HepG2 (cell line): ENCODE results near the gene RSPRY1. TPM values are rescaled to one million over a fixed set of nuclear protein-coding genes. Genes with fewer than 3 reads are reported as not detected.

ENCODE experiments used
- ATF4 ChIP-seq, 2 experiments: fragments of 450-650 bp in 1 of 2; sonication (generic) in 1 of 2; formaldehyde crosslinking; IDR thresholded peaks; 2 replicates each; pipeline versions ENCODE4 v1.5.0 to v1.8.0; 2020 to 2022; ENCODE audit warnings: mild to moderate bottlenecking in 1 of 2, missing genetic modification reagents in 1 of 2
- BATF2 ChIP-seq: sonication (generic); formaldehyde crosslinking; IDR thresholded peaks from 2 replicates; pipeline ENCODE4 v1.8.0; 2022; ENCODE audit warnings: mild to moderate bottlenecking, missing genetic modification reagents, moderate library complexity
- DPF2 ChIP-seq: sonication (generic); formaldehyde crosslinking; IDR thresholded peaks from 2 replicates; pipeline ENCODE4 v1.4.0; 2020; ENCODE audit warnings: mild to moderate bottlenecking, low read depth, missing genetic modification reagents, borderline replicate concordance
- FIP1L1 ChIP-seq: fragments of 200-400 bp; formaldehyde crosslinking; IDR thresholded peaks from 2 replicates; pipeline ENCODE4 v1.6.1; 2018; ENCODE audit warnings: low read depth, mild to moderate bottlenecking, low read length, moderate library complexity, borderline replicate concordance; ENCODE audit not compliant: insufficient read depth
- IRF9 ChIP-seq: sonication (generic); formaldehyde crosslinking; IDR thresholded peaks from 2 replicates; pipeline ENCODE4 v1.8.0; 2022; ENCODE audit warnings: missing genetic modification reagents, mild to moderate bottlenecking, borderline replicate concordance
- MBD4 ChIP-seq: IDR thresholded peaks from 2 replicates; pipeline ENCODE4 v1.6.1; 2012; ENCODE audit warnings: low read length, inconsistent platforms, borderline replicate concordance
- MYPOP ChIP-seq: sonication (generic); formaldehyde crosslinking; IDR thresholded peaks from 2 replicates; pipeline ENCODE4 v1.8.1; 2023; ENCODE audit warnings: mild to moderate bottlenecking, moderate library complexity, missing genetic modification reagents
- POGZ ChIP-seq: sonication (generic); formaldehyde crosslinking; IDR thresholded peaks from 2 replicates; pipeline ENCODE4 v1.4.0; 2020; ENCODE audit warnings: mild to moderate bottlenecking, missing genetic modification reagents
- RBAK ChIP-seq: sonication (generic); formaldehyde crosslinking; IDR thresholded peaks from 2 replicates; pipeline ENCODE4 v1.5.1; 2020; ENCODE audit warnings: mild to moderate bottlenecking, missing genetic modification reagents
- REL ChIP-seq: sonication (generic); formaldehyde crosslinking; conservative IDR thresholded peaks from 2 replicates; pipeline ENCODE4 v1.8.0; 2022; ENCODE audit warnings: mild to moderate bottlenecking, missing genetic modification reagents, moderate library complexity
- RORA ChIP-seq: sonication (generic); formaldehyde crosslinking; IDR thresholded peaks from 2 replicates; pipeline ENCODE4 v1.5.0; 2020; ENCODE audit warnings: mild to moderate bottlenecking, missing genetic modification reagents, moderate library complexity
- SMARCC2 ChIP-seq: fragments of 450-650 bp; IDR thresholded peaks from 2 replicates; pipeline ENCODE4 v1.6.1; 2017; ENCODE audit warnings: antibody characterized with exemption, mild to moderate bottlenecking
- TCF12 ChIP-seq, 2 experiments: fragments of 450-650 bp in 1 of 2; sonication (generic) in 1 of 2; formaldehyde crosslinking in 1 of 2; IDR thresholded peaks; 2 replicates each; pipeline versions ENCODE4 v1.6.1 to v1.8.0; 2017 to 2022; ENCODE audit warnings: antibody characterized with exemption in 1 of 2, mild to moderate bottlenecking in 1 of 2, missing genetic modification reagents in 1 of 2, moderate library complexity in 1 of 2
- THAP9 ChIP-seq: sonication (generic); formaldehyde crosslinking; IDR thresholded peaks from 2 replicates; pipeline ENCODE4; 2020; ENCODE audit warnings: missing genetic modification reagents, mild to moderate bottlenecking, borderline replicate concordance
- YEATS2 ChIP-seq: sonication (generic); formaldehyde crosslinking; IDR thresholded peaks from 2 replicates; pipeline ENCODE4 v1.4.0; 2020; ENCODE audit warnings: missing genetic modification reagents, borderline replicate concordance
- ZBTB33 ChIP-seq: sonication (generic); formaldehyde crosslinking; IDR thresholded peaks from 2 replicates; pipeline ENCODE4 v1.4.0; 2020; ENCODE audit warnings: missing genetic modification reagents
- ZNF326 ChIP-seq: sonication (generic); formaldehyde crosslinking; IDR thresholded peaks from 2 replicates; pipeline ENCODE4 v1.4.0; 2020; ENCODE audit warnings: missing genetic modification reagents, borderline replicate concordance
- ZNF430 ChIP-seq: sonication (generic); formaldehyde crosslinking; IDR thresholded peaks from 2 replicates; pipeline ENCODE4 v1.9.0; 2021; ENCODE audit warnings: mild to moderate bottlenecking, missing genetic modification reagents
- ZNF451 ChIP-seq: sonication (generic); formaldehyde crosslinking; IDR thresholded peaks from 2 replicates; pipeline ENCODE4 v1.5.0; 2020; ENCODE audit warnings: mild to moderate bottlenecking, missing genetic modification reagents
- polyA plus RNA-seq, 8 experiments: library from polyadenylated mRNA; depleted of rRNA in 3 of 8; stranded (reverse) in 7 of 8; unstranded in 1 of 8; fragments of >200 nt; fragmentation: Illumina TruSeq in 4 of 8; extraction: Trizol in 4 of 8; gene quantifications; 2 replicates each; pipeline versions ENCODE4 v1.2.1 to v1.2.3, GENCODE V29; 2011 to 2016; ENCODE audit warnings: low read depth in 4 of 8, missing spikeins in 1 of 8, mixed read lengths in 1 of 8; ENCODE audit not compliant: insufficient read depth in 1 of 8
- total RNA-seq, 5 experiments: library from RNA; depleted of rRNA; stranded (reverse); fragments of >200 nt; fragmentation: Illumina TruSeq; extraction: Trizol; gene quantifications; 2 replicates each; pipeline ENCODE4 v1.2.3, GENCODE V29; 2016; ENCODE audit warnings: low read depth in 1 of 5

The RSPRY1 gene
- total and polyA plus RNA-seq, 2 of the 13 experiments (the other 11 are each of a cell fraction or from before 2014, with no cell fraction given), result 53.4 to 61.0 TPM

- 0 out of 2 replicates have a peak, but pooled peaks have one; percentile 43 for TF ChIP-seq FIP1L1
- no peak for TF ChIP-seq RORA
- TF ChIP-seq ZNF430 (CRISPR knock-in tag), result peak; percentile 97
- 0 out of 2 replicates have a peak, but pooled peaks have one; percentile 5 for TF ChIP-seq ZNF326 (CRISPR knock-in tag)
- TF ChIP-seq REL, result 0 out of 2 replicates have a peak, but pooled peaks have one; percentile 41
- no peak for TF ChIP-seq POGZ
- no peak; the same call in 1 of the 2 replicates for TF ChIP-seq MYPOP (CRISPR knock-in tag)
- TF ChIP-seq MBD4, result no peak
- TF ChIP-seq BATF2, result peak; percentile 65; the same call in 1 of the 2 replicates
- no peak for TF ChIP-seq ZNF451 (CRISPR knock-in tag)
- peak in 1 of 2 experiments; percentile 25; a peak in 1 of 4 replicates for TF ChIP-seq ATF4 (CRISPR knock-in tag; IDR thresholded peaks at IDR 0.05)
- no peak for TF ChIP-seq SMARCC2
- no peak; the same call in 1 of the 2 replicates for TF ChIP-seq DPF2 (CRISPR knock-in tag)
- peak; percentile 80; the same call in 1 of the 2 replicates for TF ChIP-seq IRF9 (CRISPR knock-in tag)
- TF ChIP-seq YEATS2 (CRISPR knock-in tag), result peak; percentile 81
- no peak for TF ChIP-seq RBAK
- no peak; the same call in 1 of the 2 replicates for TF ChIP-seq ZBTB33 (CRISPR knock-in tag)
- TF ChIP-seq THAP9 (CRISPR knock-in tag), result peak; percentile 77; the same call in 1 of the 2 replicates
- TF ChIP-seq TCF12 (IDR thresholded peaks at IDR 0.05), result no peak
- no peak; the same call in 1 of the 2 replicates for TF ChIP-seq TCF12 (CRISPR knock-in tag; IDR thresholded peaks at IDR 0.05)
Observed at GRCh38 chr16:57244767-57245471, 58.8 kb downstream of the RSPRY1 start, which contains the start of gene ARL2BP (continued).
